SU-DHL-6 (cell line): Measurements from ENCODE around the gene PCIF1.

Experiments used
- EZH2phosphoT487 ChIP-seq: fragments of 200-600 bp; sonication (generic), shearing (Covaris generic); conservative IDR thresholded peaks from 2 replicates; pipeline ENCODE4 v1.6.1; 2018; ENCODE audit warnings: mild to moderate bottlenecking, antibody characterized with exemption, low read length, moderate library complexity, mixed read lengths
- TF ChIP-seq, protein P1 (sequence below): fragments of 200-600 bp; sonication (generic); IDR thresholded peaks from one replicate; pipeline ENCODE4 v1.5.1; 2017; ENCODE audit warnings: antibody characterized with exemption, mild to moderate bottlenecking, low read length, moderate library complexity; ENCODE audit not compliant: insufficient read depth, poor library complexity, severe bottlenecking

DNA sequence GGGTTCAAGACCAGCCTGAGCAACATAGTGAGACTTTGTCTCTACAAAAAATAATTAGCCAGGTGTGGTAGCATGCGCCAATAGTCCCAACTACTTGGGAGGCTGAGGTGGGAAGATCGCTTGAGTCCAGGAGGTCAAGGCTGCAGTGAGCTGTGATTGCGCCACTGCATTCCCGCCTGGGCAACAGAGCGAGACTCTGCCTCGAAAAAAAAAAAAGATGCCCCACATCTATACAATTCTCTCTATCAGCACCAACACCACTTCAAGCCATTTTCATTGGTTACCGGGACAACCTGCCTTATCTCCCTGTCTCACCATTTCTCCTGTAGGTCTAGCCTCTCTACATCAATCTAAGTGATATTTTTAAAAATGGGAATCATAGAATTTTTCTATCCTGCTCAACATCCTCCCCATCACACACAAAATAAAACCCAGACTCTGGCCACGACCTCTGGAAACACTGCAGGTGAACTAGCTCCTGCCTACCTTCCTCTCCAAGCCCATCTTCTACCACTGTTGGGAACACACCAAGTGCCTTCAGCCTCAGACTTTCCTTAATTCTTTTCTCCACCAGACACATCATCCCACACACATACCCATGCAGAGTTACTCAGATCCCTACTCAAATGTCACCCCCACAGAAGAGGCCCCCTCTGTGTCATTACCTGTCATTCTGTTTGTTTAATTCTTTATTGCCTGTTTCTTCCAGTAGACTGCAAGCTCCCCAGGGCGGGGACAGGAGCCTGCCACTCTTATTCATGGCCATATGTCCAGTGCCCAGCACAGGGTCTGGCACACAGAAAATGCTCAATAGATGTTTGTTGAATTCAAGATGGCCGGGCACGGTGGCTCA, 12.9 kb upstream of the PCIF1 start:
- TF ChIP-seq, protein P1, sequence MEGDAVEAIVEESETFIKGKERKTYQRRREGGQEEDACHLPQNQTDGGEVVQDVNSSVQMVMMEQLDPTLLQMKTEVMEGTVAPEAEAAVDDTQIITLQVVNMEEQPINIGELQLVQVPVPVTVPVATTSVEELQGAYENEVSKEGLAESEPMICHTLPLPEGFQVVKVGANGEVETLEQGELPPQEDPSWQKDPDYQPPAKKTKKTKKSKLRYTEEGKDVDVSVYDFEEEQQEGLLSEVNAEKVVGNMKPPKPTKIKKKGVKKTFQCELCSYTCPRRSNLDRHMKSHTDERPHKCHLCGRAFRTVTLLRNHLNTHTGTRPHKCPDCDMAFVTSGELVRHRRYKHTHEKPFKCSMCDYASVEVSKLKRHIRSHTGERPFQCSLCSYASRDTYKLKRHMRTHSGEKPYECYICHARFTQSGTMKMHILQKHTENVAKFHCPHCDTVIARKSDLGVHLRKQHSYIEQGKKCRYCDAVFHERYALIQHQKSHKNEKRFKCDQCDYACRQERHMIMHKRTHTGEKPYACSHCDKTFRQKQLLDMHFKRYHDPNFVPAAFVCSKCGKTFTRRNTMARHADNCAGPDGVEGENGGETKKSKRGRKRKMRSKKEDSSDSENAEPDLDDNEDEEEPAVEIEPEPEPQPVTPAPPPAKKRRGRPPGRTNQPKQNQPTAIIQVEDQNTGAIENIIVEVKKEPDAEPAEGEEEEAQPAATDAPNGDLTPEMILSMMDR, result no peak
- TF ChIP-seq EZH2phosphoT487, result no peak
